Islet precursor cell (in vitro differentiated cells): ENCODE measurements around the gene TRERF1.

ENCODE experiments used
- DNase-seq: peaks from one replicate; pipeline ENCODE4 v3.0.0-alpha.2; 2018

Gene TRERF1

GRCh38 chr6:42239736-42240375 is 211.9 kb downstream of the TRERF1 start:
- DNase-seq, result no peak

DNA sequence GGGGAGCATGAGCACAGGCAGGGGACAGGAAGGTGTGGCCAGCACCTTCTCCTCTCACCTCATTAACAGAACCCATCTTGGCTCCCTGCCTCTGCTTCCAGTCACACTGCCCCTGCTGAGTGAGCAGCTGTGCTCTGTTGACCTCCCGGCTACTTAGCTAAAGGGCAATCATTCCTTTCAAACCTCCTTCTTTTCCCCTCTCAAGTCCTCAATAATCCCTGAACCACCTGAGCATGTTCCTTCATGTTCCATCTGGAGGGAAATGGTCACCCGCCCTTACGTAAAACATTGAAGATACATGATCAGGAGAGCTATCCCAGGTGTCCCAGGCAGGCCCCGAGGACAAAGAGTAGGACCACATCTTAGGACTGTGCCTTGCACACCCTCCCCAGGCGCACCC is 212.4 kb downstream of the TRERF1 start:
- DNase-seq, result no peak

DNA sequence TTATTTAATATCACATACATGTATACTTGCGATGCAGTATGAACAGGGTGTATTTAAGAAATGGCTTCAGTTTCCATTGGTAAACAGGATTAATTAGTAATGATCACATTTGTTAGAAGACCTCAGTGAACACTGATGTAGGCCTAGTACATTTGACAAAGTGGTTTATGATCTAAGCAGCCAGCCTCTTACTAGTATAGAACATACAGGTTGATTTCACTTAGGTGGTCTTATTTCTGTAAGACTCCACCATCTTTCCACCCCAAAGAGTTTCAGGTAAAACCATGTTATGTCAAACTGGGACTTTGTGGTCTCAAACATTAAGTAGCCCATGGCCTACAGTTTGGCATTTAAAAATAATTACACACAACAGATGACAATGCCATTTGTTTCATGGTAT is 213.9 kb downstream of the TRERF1 start:
- no peak for DNase-seq

GRCh38 chr6:42236682-42237473 is 214.8 kb downstream of the TRERF1 start:
- no peak for DNase-seq

DNA sequence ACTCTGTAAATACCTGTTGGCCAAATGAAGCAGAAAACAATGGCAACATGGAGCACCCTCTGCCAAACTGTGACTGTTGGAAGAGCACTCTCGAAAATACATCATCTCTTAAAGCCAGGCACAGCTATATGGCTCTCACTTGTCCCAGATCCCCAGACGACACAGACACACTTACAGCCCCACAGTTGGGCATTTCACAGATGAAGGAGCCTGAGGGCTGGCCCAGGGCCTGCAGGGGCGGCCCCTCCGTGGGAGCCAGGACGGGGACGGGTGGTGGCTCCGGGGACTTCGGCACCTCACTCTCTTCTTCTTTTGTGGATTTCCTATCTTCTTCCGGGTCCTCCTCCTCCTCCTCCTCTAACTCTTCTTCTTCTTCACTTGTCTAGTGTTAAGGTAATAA is 215.7 kb downstream of the TRERF1 start:
- DNase-seq, result no peak

- no peak for DNase-seq
Measured at GRCh38 chr6:42232035-42232434, 219.7 kb downstream of the TRERF1 start.

- no peak for DNase-seq
Measured at GRCh38 chr6:42230345-42231321, 221.1 kb downstream of the TRERF1 start.

GRCh38 chr6:42229506-42230119 is 222.1 kb downstream of the TRERF1 start:
- DNase-seq, result no peak

GRCh38 chr6:42228305-42228704 is 223.4 kb downstream of the TRERF1 start:
- DNase-seq, result no peak

DNA sequence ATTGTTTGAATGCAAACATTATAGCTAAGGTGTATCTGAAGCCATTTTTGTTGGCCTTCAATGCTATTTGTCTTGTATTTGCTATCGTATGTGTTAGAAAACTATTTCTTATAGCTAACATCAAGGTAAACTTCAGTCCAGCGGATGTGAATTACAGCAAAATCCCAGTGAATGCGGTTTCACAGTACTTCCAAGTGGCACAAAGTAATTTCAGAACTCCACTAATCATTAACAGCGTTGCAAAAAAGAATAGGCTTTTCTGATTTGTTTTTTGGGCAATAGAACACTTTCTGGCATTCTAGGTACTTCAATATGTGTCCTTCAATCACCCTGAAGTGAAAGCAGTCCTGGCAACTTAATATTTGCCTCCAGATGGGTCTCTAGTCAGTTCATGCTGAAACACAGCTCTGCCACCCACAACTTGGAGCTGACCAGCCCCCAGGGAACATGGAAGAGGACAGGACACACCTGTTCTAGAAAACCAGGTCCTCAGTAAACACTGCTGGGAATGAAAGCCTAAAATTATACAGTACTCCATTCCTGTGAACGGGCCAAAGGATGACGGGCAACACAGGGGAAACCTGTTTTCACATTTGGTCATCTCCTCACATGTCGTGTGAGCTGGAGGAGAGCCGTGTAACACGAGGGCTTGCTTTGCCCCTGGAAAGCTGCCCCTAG is 224.4 kb downstream of the TRERF1 start:
- DNase-seq, result no peak

GRCh38 chr6:42226645-42227143 is 225.0 kb downstream of the TRERF1 start:
- peak; percentile 97 for DNase-seq

DNA sequence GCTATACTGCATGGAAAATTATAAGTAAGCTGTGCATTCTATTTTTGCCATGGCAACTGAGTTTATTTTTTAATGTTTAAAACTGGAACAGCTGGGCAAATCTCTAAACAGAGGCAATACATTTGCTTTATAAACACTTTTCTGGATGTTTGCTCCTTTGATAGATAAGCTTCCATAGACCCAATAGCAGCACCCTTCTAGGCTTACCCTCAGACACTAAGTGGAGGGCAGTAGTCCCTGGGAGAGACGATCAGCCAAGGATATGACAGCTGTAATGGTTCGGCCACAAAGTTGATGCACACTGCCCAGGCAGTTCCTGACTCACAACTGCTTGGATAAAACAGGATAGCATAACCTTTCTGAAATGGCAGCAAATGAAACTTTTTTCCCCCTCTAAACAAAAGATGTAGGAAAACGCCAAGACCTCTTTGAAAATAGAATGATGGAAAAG is 225.5 kb downstream of the TRERF1 start:
- peak; percentile 73 for DNase-seq

DNA sequence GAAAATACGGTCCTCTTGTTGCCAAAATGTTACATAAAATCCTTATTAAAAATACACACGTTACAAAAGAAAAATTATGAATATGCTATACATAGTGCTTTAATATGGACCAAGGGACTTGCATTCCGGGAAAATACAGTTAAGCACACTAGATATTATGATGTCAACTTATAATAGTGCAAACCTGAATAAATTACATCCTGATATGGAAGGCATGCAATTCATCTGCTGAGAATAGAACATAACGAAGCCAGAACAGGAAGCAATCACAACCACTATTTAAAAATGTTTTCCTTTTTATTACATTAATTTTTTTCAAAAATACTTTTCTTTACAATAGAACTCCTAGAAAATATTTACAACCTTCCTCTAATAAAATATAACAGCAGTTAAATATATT is 226.3 kb downstream of the TRERF1 start:
- DNase-seq, result no peak

DNA sequence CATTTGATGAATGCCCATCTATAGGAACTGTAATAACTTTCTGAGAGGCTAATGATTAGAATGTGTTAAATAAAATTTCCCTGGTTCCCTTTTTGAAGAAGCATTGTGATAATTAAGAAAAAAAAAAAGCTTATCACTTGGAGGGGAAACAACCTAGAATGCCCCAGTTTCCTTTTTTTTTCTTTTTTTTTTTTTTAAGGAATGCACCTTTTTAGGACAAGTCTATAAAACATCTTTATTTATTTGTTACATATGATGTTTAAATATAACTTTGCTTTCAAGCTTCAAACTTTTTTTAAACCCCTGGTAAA is 226.7 kb downstream of the TRERF1 start:
- DNase-seq, result no peak

- DNase-seq, result no peak
Measured at GRCh38 chr6:42224222-42225028, 227.3 kb downstream of the TRERF1 start.

- no peak for DNase-seq
Measured at GRCh38 chr6:42222448-42222847, 229.3 kb downstream of the TRERF1 start.

DNA sequence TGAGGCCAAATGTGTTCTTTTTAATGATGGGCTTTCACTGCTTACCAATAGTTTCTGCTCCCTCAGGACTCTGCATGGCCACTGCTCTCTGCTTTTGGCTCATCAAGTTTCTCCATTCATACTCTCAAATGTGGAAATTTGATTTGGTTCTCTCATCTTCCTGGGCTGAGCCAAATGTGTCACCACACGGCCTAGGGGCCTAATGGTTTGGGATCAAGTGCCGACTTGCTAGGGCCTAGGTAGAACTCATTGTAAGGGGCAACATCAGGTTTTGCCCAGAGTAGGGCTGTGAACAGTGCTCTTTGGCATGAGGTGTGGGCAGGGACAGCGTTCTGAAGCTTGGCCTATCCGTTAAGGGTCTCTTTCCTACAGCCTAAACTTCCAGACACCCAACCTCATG is 230.2 kb downstream of the TRERF1 start:
- DNase-seq, result no peak

- no peak for DNase-seq
Measured at GRCh38 chr6:42220807-42221206, 230.9 kb downstream of the TRERF1 start.

GRCh38 chr6:42217519-42218367 is 234.0 kb downstream of the TRERF1 start, which contains the start of gene MRPS10:
TSS of gene MRPS10 (minus strand) at chr6:42217861. CDS start at chr6:42217849, 12 bp downstream.
- DNase-seq, result peak; percentile 97

- DNase-seq, result no peak
Measured at GRCh38 chr6:42217157-42217518, 234.6 kb downstream of the TRERF1 start.
